Renal pelvis (tissue), 4 donors: Measurements from ENCODE around the gene CNTN6. TPM values are rescaled to one million over a fixed set of nuclear protein-coding genes. Genes with fewer than 3 reads are reported as not detected.
A peak's percentile ranks its signal among the peaks of the same experiment; 100 is the strongest.
"Not testable (repeated sequence)": the region's sequence is repeated elsewhere in the genome, so short reads cannot be mapped to it uniquely, and the experiment has no call there.

Source experiments
- DNase-seq: peaks from one replicate; pipeline ENCODE4 v3.0.0-alpha.2; 2013
- polyA plus RNA-seq, 3 donors: library from polyadenylated mRNA; unstranded; fragments of 120-200 nt; gene quantifications; one replicate each; pipeline ENCODE4 v1.2.1, GENCODE V29; 2013; ENCODE audit not compliant: insufficient read length in 3 of 3

CNTN6 gene
- polyA plus RNA-seq, 3 donors, result 2.9 to 3.8 (median 3.7) TPM

- DNase-seq, result no peak
Observed at GRCh38 chr3:1275495-1275894, 182.7 kb downstream of the CNTN6 start.

- DNase-seq, result no peak
Observed at GRCh38 chr3:1287815-1288214, 195.0 kb downstream of the CNTN6 start.

GRCh38 chr3:1288805-1289494 is 196.1 kb downstream of the CNTN6 start:
- no peak for DNase-seq

- DNase-seq, result no peak
Observed at GRCh38 chr3:1292571-1293071, 199.8 kb downstream of the CNTN6 start.

- no peak for DNase-seq
Observed at GRCh38 chr3:1294586-1294985, 201.8 kb downstream of the CNTN6 start.

GRCh38 chr3:1318296-1319005 is 225.6 kb downstream of the CNTN6 start:
- no peak for DNase-seq

GRCh38 chr3:1326546-1326945 is 233.7 kb downstream of the CNTN6 start:
- DNase-seq, result no peak

- DNase-seq, result no peak
Observed at GRCh38 chr3:1330107-1330506, 237.3 kb downstream of the CNTN6 start.

GRCh38 chr3:1346386-1346785 is 253.6 kb downstream of the CNTN6 start:
- no peak for DNase-seq

- no peak for DNase-seq
Observed at GRCh38 chr3:1348547-1348946, 255.7 kb downstream of the CNTN6 start.

- DNase-seq, result no peak
Observed at GRCh38 chr3:1350885-1351284, 258.1 kb downstream of the CNTN6 start.

GRCh38 chr3:1355691-1356090 is 262.9 kb downstream of the CNTN6 start:
- no peak for DNase-seq

GRCh38 chr3:1356101-1356500 is 263.3 kb downstream of the CNTN6 start:
- no peak for DNase-seq

- DNase-seq, result no peak
Observed at GRCh38 chr3:1365528-1365927, 272.7 kb downstream of the CNTN6 start.

GRCh38 chr3:1374471-1374870 is 281.6 kb downstream of the CNTN6 start:
- DNase-seq, result no peak

GRCh38 chr3:1375145-1375544 is 282.3 kb downstream of the CNTN6 start:
- no peak for DNase-seq

- no peak for DNase-seq
Observed at GRCh38 chr3:1380926-1381646, 288.3 kb downstream of the CNTN6 start.

- no peak for DNase-seq
Observed at GRCh38 chr3:1381647-1382036, 288.8 kb downstream of the CNTN6 start.

- not testable (repeated sequence) for DNase-seq
Observed at GRCh38 chr3:1387396-1387905, 294.6 kb downstream of the CNTN6 start.

GRCh38 chr3:1394188-1394587 is 301.4 kb downstream of the CNTN6 start:
- DNase-seq, result no peak

GRCh38 chr3:1400571-1400970 is 307.7 kb downstream of the CNTN6 start:
- no peak for DNase-seq

- DNase-seq, result peak; percentile 22
Observed at GRCh38 chr3:1404270-1404962, 311.6 kb downstream of the CNTN6 start.
